Measurements from ENCODE around the gene DCAF5.

DCAF5 gene

DNA sequence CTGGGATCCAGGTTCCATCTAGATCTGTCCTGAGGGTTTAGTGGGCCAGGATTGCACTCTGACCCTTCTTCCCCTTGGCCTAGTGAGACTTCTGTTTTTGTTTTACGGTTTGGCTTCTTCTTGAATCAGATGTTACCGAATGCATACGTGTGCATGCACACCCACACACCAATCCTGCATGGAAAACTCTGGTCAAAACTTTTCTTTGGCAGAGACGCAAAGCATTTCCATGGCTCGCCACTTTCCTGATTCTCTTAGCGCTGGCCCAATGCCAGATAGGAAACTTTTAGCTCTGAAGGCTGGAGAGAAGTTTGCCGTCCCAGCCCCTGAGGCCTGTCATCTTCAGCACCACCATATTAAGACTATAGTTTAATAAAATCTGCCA lies 106.5 kb downstream of the DCAF5 start:
- ATAC-seq (ENCODE audit: low read depth) (no peak), DNase-seq (ENCODE audit: low spot score) (no peak)
- Histone ChIP-seq H3K4me3 (ENCODE audit: severe bottlenecking) (no peak overlapping the region), H3K27me3 (ENCODE audit: insufficient read depth, poor library complexity, severe bottlenecking) (no peaks in the 10 kb centered on the region), H3K9me3 (ENCODE audit: severe bottlenecking) (no peaks in the 10 kb centered on the region), H3K27ac (ENCODE audit: poor library complexity, severe bottlenecking) (no peak overlapping the region), H3K4me1 (ENCODE audit: insufficient read depth, poor library complexity, severe bottlenecking) (peaks cover 9% of the 10 kb centered on the region), H3K36me3 (ENCODE audit: low read depth) (no peaks in the 10 kb centered on the region)
- TF ChIP-seq, protein P1, sequence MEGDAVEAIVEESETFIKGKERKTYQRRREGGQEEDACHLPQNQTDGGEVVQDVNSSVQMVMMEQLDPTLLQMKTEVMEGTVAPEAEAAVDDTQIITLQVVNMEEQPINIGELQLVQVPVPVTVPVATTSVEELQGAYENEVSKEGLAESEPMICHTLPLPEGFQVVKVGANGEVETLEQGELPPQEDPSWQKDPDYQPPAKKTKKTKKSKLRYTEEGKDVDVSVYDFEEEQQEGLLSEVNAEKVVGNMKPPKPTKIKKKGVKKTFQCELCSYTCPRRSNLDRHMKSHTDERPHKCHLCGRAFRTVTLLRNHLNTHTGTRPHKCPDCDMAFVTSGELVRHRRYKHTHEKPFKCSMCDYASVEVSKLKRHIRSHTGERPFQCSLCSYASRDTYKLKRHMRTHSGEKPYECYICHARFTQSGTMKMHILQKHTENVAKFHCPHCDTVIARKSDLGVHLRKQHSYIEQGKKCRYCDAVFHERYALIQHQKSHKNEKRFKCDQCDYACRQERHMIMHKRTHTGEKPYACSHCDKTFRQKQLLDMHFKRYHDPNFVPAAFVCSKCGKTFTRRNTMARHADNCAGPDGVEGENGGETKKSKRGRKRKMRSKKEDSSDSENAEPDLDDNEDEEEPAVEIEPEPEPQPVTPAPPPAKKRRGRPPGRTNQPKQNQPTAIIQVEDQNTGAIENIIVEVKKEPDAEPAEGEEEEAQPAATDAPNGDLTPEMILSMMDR (IDR thresholded peaks at IDR 0.05; ENCODE audit: poor library complexity, severe bottlenecking): no peak

DNA sequence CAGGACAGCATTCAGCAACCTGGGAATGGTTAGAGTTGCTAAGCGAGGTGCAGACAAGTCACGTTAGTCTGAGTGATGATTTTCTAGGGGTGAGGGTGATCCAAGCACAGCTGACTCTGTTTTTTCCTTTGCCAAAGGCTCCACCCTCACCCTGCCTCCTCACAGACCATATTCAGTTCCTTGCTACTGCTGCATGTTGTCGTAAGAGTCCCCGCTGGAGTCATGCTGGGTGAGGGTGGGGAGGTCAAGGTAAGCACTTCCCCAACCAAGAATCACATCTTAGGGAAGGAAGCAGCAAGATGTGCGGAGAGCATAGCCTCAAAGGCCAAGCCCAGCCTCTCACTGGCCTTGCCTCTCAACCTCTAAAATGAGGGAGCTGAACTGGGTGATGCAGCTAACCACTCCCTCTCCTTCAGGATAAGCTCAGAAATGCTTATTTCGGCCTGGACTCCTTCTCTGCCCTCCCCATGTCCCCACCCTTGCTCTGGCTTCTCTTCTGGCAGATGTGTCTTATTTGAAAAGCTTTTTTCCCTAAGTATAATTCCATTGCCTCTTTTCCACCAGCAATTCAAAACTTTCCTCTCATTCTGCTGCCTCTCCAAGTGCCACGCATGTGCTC lies 107.0 kb downstream of the DCAF5 start:
- DNase-seq (ENCODE audit: low spot score): no peak
- Histone ChIP-seq H3K27me3 (ENCODE audit: insufficient read depth, poor library complexity, severe bottlenecking) (no peaks in the 10 kb centered on the region), H3K4me3 (ENCODE audit: severe bottlenecking) (no peak overlapping the region), H3K4me1 (ENCODE audit: insufficient read depth, poor library complexity, severe bottlenecking) (peaks cover 9% of the 10 kb centered on the region), H3K9me3 (ENCODE audit: severe bottlenecking) (no peaks in the 10 kb centered on the region), H3K36me3 (ENCODE audit: low read depth) (no peaks in the 10 kb centered on the region), H3K27ac (ENCODE audit: poor library complexity, severe bottlenecking) (no peak overlapping the region)
- TF ChIP-seq, protein P1 (IDR thresholded peaks at IDR 0.05; ENCODE audit: poor library complexity, severe bottlenecking): no peak
- ATAC-seq (ENCODE audit: low read depth): no peak

DNA sequence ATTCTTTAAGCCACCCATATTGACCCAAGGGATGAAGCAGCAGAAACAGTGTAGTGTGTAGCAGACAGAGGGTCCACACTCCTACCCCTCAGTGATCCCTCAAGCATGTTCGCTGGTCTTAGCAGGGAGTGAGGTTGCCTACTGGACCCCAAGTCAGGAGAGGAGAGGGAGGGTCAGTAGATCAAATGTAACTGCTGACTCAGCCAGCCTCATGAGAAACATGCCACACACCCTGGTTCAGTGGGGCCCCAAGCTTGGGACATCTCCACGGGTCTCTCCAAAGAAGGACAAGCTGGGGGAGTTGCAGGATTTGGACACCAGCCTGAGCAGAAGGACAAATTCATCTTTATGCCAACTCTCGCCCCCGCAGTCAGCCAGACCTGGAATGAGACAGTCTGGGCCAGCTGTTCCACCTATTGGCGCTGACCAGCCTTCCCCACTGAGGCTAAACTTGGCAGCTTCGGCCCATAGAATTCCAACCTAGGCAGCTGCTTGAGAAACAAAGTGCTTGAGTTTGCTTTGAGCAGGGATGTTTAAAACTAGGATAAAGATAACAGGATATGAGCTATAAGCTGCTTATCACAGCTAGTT lies 107.9 kb downstream of the DCAF5 start:
- TF ChIP-seq, protein P1 (IDR thresholded peaks at IDR 0.05; ENCODE audit: poor library complexity, severe bottlenecking): no peak
- Histone ChIP-seq H3K9me3 (ENCODE audit: severe bottlenecking) (no peaks in the 10 kb centered on the region), H3K4me1 (ENCODE audit: insufficient read depth, poor library complexity, severe bottlenecking) (peaks cover 7% of the 10 kb centered on the region), H3K36me3 (ENCODE audit: low read depth) (no peaks in the 10 kb centered on the region), H3K27ac (ENCODE audit: poor library complexity, severe bottlenecking) (no peak overlapping the region), H3K27me3 (ENCODE audit: insufficient read depth, poor library complexity, severe bottlenecking) (no peaks in the 10 kb centered on the region), H3K4me3 (ENCODE audit: severe bottlenecking) (no peak overlapping the region)
- DNase-seq (ENCODE audit: low spot score) (no peak), ATAC-seq (ENCODE audit: low read depth) (0 out of 3 replicates have a peak, but pooled peaks have one; percentile 7)

DNA sequence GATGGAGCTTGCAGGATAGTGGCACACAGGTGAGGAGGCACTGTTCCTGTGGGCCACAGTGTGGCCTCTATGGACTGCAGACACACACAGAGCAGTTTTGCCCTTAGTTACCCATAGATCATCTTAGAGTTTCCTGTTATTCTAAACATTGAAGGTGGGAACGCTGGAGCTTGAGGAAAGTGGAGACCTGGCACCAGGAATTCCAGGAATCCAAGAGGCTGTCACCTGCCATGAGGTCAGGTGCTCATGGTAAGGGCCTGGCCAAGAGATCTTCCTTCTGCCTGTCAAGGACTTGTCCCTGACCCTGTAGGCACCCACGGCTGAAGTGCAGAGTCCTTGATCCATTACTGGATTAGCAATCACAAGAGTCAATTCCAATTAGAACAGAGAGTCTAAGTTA lies 108.6 kb downstream of the DCAF5 start:
- H3K4me1 ChIP-seq (ENCODE audit: insufficient read depth, poor library complexity, severe bottlenecking): peaks cover 6% of the 10 kb centered on the region
- ATAC-seq (ENCODE audit: low read depth) (no peak), DNase-seq (ENCODE audit: low spot score) (no peak)
- H3K36me3 ChIP-seq (ENCODE audit: low read depth): no peaks in the 10 kb centered on the region
- no peaks in the 10 kb centered on the region for H3K27me3 ChIP-seq (ENCODE audit: insufficient read depth, poor library complexity, severe bottlenecking)
- H3K27ac ChIP-seq (ENCODE audit: poor library complexity, severe bottlenecking): no peak overlapping the region
- no peak overlapping the region for H3K4me3 ChIP-seq (ENCODE audit: severe bottlenecking)
- TF ChIP-seq, protein P1 (IDR thresholded peaks at IDR 0.05; ENCODE audit: poor library complexity, severe bottlenecking): no peak
- no peaks in the 10 kb centered on the region for H3K9me3 ChIP-seq (ENCODE audit: severe bottlenecking)

DNA sequence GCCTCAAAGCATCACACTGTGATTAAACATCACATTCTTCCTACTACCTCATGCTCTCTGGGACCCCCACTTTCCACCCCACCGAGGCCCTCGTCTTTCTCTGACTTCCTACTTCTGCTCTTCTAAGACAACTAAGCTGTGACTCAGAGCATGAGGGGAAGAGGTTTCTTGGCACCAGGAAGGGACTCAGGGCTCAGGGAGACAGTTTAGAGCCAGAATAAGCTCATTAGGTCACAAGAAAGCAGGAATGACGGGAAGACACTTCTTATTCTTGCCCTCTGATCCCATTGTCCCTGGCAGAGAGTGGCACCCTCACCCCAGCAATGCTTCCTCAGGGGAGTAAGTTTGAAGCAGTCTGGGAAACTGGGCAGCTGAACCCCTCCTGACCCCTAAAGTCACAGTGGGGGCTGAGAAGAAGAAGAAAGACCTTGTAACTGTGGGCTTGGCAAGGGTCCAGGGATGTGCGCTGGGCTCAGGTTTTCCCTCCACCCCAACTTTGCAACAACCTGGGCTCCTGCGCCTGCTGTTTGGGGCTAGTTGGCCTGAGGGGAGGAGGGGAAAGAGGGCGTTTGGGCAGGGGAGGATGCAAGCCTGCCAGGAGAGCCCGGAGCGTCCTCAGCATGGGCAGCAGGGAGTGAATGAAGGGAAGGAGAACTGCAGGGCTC lies 109.2 kb downstream of the DCAF5 start:
- H3K36me3 ChIP-seq (ENCODE audit: low read depth): no peaks in the 10 kb centered on the region
- H3K27me3 ChIP-seq (ENCODE audit: insufficient read depth, poor library complexity, severe bottlenecking): no peaks in the 10 kb centered on the region
- ATAC-seq (ENCODE audit: low read depth) (no peak), DNase-seq (ENCODE audit: low spot score) (no peak)
- TF ChIP-seq, protein P1 (IDR thresholded peaks at IDR 0.05; ENCODE audit: poor library complexity, severe bottlenecking): no peak
- no peak overlapping the region for H3K4me3 ChIP-seq (ENCODE audit: severe bottlenecking)
- peaks cover 12% of the 10 kb centered on the region for H3K4me1 ChIP-seq (ENCODE audit: insufficient read depth, poor library complexity, severe bottlenecking)
- H3K9me3 ChIP-seq (ENCODE audit: severe bottlenecking): no peaks in the 10 kb centered on the region
- no peak overlapping the region for H3K27ac ChIP-seq (ENCODE audit: poor library complexity, severe bottlenecking)
